ENCODE data around the gene HACD3. TPM values are rescaled to one million over a fixed set of nuclear protein-coding genes. Genes with fewer than 3 reads are reported as not detected.

Gene HACD3
- polyA plus RNA-seq, 1 experiment: 40.9 TPM

- DNase-seq (ENCODE audit: low read depth): peak; percentile 28
- Histone ChIP-seq H3K36me3 (ENCODE audit: control insufficient read depth, insufficient read depth, low read length) (no peaks in the 10 kb centered on the region), H3K4me3 (ENCODE audit: low read depth, low read length) (no peak overlapping the region), H3K27me3 (ENCODE audit: control insufficient read depth, insufficient read depth, low read length) (no peaks in the 10 kb centered on the region)
- no peak for TF ChIP-seq CTCF (IDR thresholded peaks at IDR 0.05; ENCODE audit: insufficient read depth, low read depth, low read length)
- POLR2A ChIA-PET: no interaction called here
- CTCF ChIA-PET: interaction anchor here (0.9 kb wide), 1 partner anchor 29 kb away, joined by 3 read pairs; no protein-coding TSS in a partner anchor
Measured at GRCh38 chr15:65532738-65533051, 2.4 kb downstream of the HACD3 start.

- H3K36me3 ChIP-seq (ENCODE audit: control insufficient read depth, insufficient read depth, low read length): no peaks in the 10 kb centered on the region
- no peak overlapping the region for H3K4me3 ChIP-seq (ENCODE audit: low read depth, low read length)
- no peak for DNase-seq (ENCODE audit: low read depth)
- ChIA-PET POLR2A (no interaction called here), CTCF (interaction anchor here (0.9 kb wide), 1 partner anchor 28 kb away, joined by 3 read pairs; no protein-coding TSS in a partner anchor)
- TF ChIP-seq CTCF (IDR thresholded peaks at IDR 0.05; ENCODE audit: insufficient read depth, low read depth, low read length): no peak
- H3K27me3 ChIP-seq (ENCODE audit: control insufficient read depth, insufficient read depth, low read length): no peaks in the 10 kb centered on the region
Measured at GRCh38 chr15:65533057-65533756, 2.9 kb downstream of the HACD3 start.

- no peak overlapping the region for H3K4me3 ChIP-seq (ENCODE audit: low read depth, low read length)
- ChIA-PET POLR2A (no interaction called here), CTCF (no interaction called here)
- no peaks in the 10 kb centered on the region for H3K27me3 ChIP-seq (ENCODE audit: control insufficient read depth, insufficient read depth, low read length)
- no peak for DNase-seq (ENCODE audit: low read depth)
- H3K36me3 ChIP-seq (ENCODE audit: control insufficient read depth, insufficient read depth, low read length): no peaks in the 10 kb centered on the region
- TF ChIP-seq CTCF (IDR thresholded peaks at IDR 0.05; ENCODE audit: insufficient read depth, low read depth, low read length): no peak
Measured at GRCh38 chr15:65535192-65535591, 4.9 kb downstream of the HACD3 start.

- no peaks in the 10 kb centered on the region for H3K27me3 ChIP-seq (ENCODE audit: control insufficient read depth, insufficient read depth, low read length)
- no peak overlapping the region for H3K4me3 ChIP-seq (ENCODE audit: low read depth, low read length)
- DNase-seq (ENCODE audit: low read depth): no peak
- TF ChIP-seq CTCF (IDR thresholded peaks at IDR 0.05; ENCODE audit: insufficient read depth, low read depth, low read length): no peak
- no peaks in the 10 kb centered on the region for H3K36me3 ChIP-seq (ENCODE audit: control insufficient read depth, insufficient read depth, low read length)
- POLR2A ChIA-PET: no interaction called here
- CTCF ChIA-PET: no interaction called here
Measured at GRCh38 chr15:65540314-65540713, 10.1 kb downstream of the HACD3 start.

GRCh38 chr15:65541231-65541820 lies 11.1 kb downstream of the HACD3 start:
- no peak overlapping the region for H3K4me3 ChIP-seq (ENCODE audit: low read depth, low read length)
- no peaks in the 10 kb centered on the region for H3K36me3 ChIP-seq (ENCODE audit: control insufficient read depth, insufficient read depth, low read length)
- H3K27me3 ChIP-seq (ENCODE audit: control insufficient read depth, insufficient read depth, low read length): no peaks in the 10 kb centered on the region
- no peak for TF ChIP-seq CTCF (IDR thresholded peaks at IDR 0.05; ENCODE audit: insufficient read depth, low read depth, low read length)
- POLR2A ChIA-PET: no interaction called here
- no peak for DNase-seq (ENCODE audit: low read depth)
- CTCF ChIA-PET: no interaction called here

Data from BJ (cell line).